ENCODE measurements around the gene PANX2. TPM values are rescaled to one million over a fixed set of nuclear protein-coding genes. Genes with fewer than 3 reads are reported as not detected.

Gene PANX2
- total and polyA plus RNA-seq, 2 of the 13 experiments (the other 11 are each of a cell fraction or from before 2014, with no cell fraction given) = 0.15 to 1.1 TPM

DNA sequence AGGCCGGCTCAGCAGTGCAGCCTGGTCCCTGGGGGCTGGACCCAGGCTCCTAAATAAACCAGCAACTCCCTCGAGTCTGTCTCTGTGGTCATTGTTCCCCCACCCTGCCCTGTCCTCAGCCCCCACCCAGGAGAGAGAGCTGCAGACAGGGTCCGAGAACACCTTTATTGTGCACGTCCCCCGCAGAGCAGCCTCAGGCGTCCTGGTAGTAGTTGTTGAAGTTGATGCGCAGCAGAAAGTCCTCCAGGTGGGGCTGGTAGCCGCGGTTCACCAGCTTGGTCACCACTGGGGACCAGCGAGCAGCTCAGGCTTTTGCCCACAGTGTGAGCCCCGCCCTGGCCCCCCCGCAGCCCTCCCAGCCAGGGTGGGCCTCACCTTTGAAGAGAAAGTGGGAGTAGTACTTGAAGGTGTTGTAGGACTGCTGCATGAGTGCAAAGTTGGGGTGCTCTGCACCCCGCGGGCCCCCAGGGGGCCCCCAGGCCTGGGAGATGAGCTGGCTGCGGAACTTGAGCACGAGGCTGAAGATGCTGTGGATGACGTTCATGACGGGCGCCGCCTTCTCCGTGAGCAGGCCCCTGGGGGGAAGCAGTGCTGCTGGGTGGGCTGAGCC, 47.1 kb downstream of the PANX2 start:
- no peak for FAIRE-seq
- no peak overlapping the region for H3K27ac ChIP-seq (ENCODE audit: extremely low read length, insufficient read depth, low read length)
- CTCF ChIA-PET (ENCODE audit: low intra/inter-chr PET ratio, low total read pairs) = interaction anchor here (0.6 kb wide), 1 partner anchor 124 kb away, joined by 3 read pairs; no protein-coding TSS in a partner anchor
- ATAC-seq = no peak
- peaks cover 12% of the 10 kb centered on the region for H3K79me2 ChIP-seq (ENCODE audit: insufficient read depth, low read length)
- no peaks in the 10 kb centered on the region for H3K9me3 ChIP-seq (ENCODE audit: low read length)
- peaks cover 22 to 70% of the 10 kb centered on the region in 2 experiments; a peak in 4 of 5 replicates for H3K36me3 ChIP-seq (replicated peaks in 1 of 2; ENCODE audit: control insufficient read depth in 1 of 2, insufficient read depth in 2 of 2, low read length in 2 of 2)
- no peak for DNase-seq (ENCODE audit: low spot score)
- TF ChIP-seq RFX1 (IDR thresholded peaks at IDR 0.05) (no peak), RBM22 (optimal IDR thresholded peaks at IDR 0.05; ENCODE audit: low read length) (peak; percentile 71)
- TF ChIP-seq, protein P1, sequence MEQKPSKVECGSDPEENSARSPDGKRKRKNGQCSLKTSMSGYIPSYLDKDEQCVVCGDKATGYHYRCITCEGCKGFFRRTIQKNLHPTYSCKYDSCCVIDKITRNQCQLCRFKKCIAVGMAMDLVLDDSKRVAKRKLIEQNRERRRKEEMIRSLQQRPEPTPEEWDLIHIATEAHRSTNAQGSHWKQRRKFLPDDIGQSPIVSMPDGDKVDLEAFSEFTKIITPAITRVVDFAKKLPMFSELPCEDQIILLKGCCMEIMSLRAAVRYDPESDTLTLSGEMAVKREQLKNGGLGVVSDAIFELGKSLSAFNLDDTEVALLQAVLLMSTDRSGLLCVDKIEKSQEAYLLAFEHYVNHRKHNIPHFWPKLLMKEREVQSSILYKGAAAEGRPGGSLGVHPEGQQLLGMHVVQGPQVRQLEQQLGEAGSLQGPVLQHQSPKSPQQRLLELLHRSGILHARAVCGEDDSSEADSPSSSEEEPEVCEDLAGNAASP (CRISPR knock-in tag; IDR thresholded peaks at IDR 0.05; ENCODE audit: borderline replicate concordance) = no peak
- no peak overlapping the region for H3K4me2 ChIP-seq (ENCODE audit: low read depth, low read length)
- no peak overlapping the region for H2AFZ ChIP-seq (ENCODE audit: low read length)
- POLR2A ChIA-PET = interaction anchor here (1.3 kb wide), 1 partner anchor 33 kb away, joined by 3 read pairs; the partner anchor contains the start of gene HDAC10
- BruUV-seq (replicated peaks) = no TSS peak
- 96% methylated on average over 16 of the region's 21 CpGs for WGBS (ENCODE audit: low lambda C conversion rate)
- no peaks in the 10 kb centered on the region for H3K4me1 ChIP-seq (ENCODE audit: insufficient read depth, low read length)
- H3K9ac ChIP-seq (ENCODE audit: insufficient read depth, low read depth, low read length) = no peak overlapping the region
- H4K20me1 ChIP-seq (ENCODE audit: insufficient read depth, low read length) = peaks cover 5% of the 10 kb centered on the region; the same call in 1 of the 2 replicates
- in situ Hi-C loops (cut with HindIII; ENCODE audit: extremely low pct_ligation_motif_present, low pct_unique_long_range_greater_than_20kb) = no loop called here
- intact Hi-C loops (cut with micrococcal nuclease; ENCODE audit: unreplicated experiment) = no loop called here
- no peaks in the 10 kb centered on the region for H3K27me3 ChIP-seq (ENCODE audit: control insufficient read depth in 1 of 2, insufficient read depth in 2 of 2, low read length in 2 of 2)
- H3K4me3 ChIP-seq (replicated peaks in 1 of 3; ENCODE audit: insufficient read depth in 1 of 3, low read depth in 2 of 3, low read length in 3 of 3) = no peak overlapping the region

DNA sequence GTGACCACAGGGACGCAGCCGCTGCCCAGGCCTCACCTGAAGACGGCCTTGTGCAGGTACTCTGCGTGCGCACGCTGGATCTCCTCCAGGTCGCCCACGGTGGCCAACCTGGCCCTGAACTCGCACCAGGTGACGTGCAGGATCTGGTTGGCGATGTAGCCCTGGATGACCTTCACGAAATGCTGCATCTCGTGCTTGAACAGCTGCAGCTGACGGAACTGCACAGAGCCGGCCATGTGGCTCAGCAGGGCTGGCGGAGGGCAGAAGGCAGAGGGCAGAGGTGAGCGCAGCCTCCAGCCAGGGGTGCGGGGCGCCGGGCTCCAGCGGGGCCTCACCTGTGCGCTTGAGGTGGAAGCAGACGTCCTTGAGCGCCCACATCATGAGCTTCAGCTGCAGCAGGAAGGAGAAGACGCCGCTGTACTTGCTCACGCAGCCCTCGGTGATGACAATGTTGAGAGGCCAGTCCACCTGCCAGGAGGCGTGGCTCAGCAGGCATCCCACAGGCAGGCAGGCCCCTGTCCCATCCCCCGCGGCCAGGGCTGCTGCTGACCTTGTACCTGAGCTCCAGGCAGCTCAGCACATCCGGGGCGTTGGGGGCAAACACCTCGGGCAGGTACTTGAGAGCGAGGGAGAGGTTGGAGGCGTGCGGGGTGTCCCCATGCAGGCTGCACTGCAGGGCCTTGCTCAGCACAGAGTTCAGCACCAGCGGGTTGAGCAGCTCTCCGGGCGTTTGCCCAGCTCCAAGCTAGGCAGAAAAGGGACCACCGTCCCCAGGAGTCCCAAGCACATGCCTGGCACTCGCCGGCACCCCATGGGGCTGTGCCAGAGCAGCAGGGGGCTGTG, 47.8 kb downstream of the PANX2 start:
- Histone ChIP-seq H3K79me2 (ENCODE audit: insufficient read depth, low read length) (peaks cover 5% of the 10 kb centered on the region), H3K9me3 (ENCODE audit: low read length) (no peaks in the 10 kb centered on the region), H3K4me3 (replicated peaks in 1 of 3; ENCODE audit: insufficient read depth in 1 of 3, low read depth in 2 of 3, low read length in 3 of 3) (no peak overlapping the region), H3K4me1 (ENCODE audit: insufficient read depth, low read length) (no peaks in the 10 kb centered on the region), H3K27me3 (ENCODE audit: control insufficient read depth in 1 of 2, insufficient read depth in 2 of 2, low read length in 2 of 2) (no peaks in the 10 kb centered on the region), H2AFZ (ENCODE audit: low read length) (no peak overlapping the region), H3K36me3 (replicated peaks in 1 of 2; ENCODE audit: control insufficient read depth in 1 of 2, insufficient read depth in 2 of 2, low read length in 2 of 2) (peaks cover 23 to 69% of the 10 kb centered on the region in 2 experiments; a peak in 4 of 5 replicates), H3K27ac (ENCODE audit: extremely low read length, insufficient read depth, low read length) (no peak overlapping the region), H3K9ac (ENCODE audit: insufficient read depth, low read depth, low read length) (no peak overlapping the region), H4K20me1 (ENCODE audit: insufficient read depth, low read length) (peaks cover 5% of the 10 kb centered on the region; the same call in 1 of the 2 replicates), H3K4me2 (ENCODE audit: low read depth, low read length) (no peak overlapping the region)
- no TSS peak for BruUV-seq (replicated peaks)
- ATAC-seq = peak; percentile 11
- POLR2A ChIA-PET = interaction anchor here (1.3 kb wide), 1 partner anchor 32 kb away, joined by 3 read pairs; the partner anchor contains the start of gene HDAC10
- FAIRE-seq = no peak
- WGBS (ENCODE audit: low lambda C conversion rate) = 84% methylated on average over 10 of the region's 43 CpGs
- CTCF ChIA-PET (ENCODE audit: low intra/inter-chr PET ratio, low total read pairs) = interaction anchor here (0.6 kb wide), 1 partner anchor 123 kb away, joined by 3 read pairs; no protein-coding TSS in a partner anchor
- in situ Hi-C loops (cut with HindIII; ENCODE audit: extremely low pct_ligation_motif_present, low pct_unique_long_range_greater_than_20kb) = no loop called here
- intact Hi-C loops (cut with micrococcal nuclease; ENCODE audit: unreplicated experiment) = no loop called here
- no peak for DNase-seq (ENCODE audit: low spot score)
- TF ChIP-seq ZNF335 (CRISPR knock-in tag; IDR thresholded peaks at IDR 0.05) = no peak
- TF ChIP-seq HCFC1 (IDR thresholded peaks at IDR 0.05; ENCODE audit: low read depth, low read length) = no peak
- no peak for TF ChIP-seq ZNF484 (CRISPR knock-in tag; IDR thresholded peaks at IDR 0.05; ENCODE audit: borderline replicate concordance, low read depth)
- TF ChIP-seq, protein P2, sequence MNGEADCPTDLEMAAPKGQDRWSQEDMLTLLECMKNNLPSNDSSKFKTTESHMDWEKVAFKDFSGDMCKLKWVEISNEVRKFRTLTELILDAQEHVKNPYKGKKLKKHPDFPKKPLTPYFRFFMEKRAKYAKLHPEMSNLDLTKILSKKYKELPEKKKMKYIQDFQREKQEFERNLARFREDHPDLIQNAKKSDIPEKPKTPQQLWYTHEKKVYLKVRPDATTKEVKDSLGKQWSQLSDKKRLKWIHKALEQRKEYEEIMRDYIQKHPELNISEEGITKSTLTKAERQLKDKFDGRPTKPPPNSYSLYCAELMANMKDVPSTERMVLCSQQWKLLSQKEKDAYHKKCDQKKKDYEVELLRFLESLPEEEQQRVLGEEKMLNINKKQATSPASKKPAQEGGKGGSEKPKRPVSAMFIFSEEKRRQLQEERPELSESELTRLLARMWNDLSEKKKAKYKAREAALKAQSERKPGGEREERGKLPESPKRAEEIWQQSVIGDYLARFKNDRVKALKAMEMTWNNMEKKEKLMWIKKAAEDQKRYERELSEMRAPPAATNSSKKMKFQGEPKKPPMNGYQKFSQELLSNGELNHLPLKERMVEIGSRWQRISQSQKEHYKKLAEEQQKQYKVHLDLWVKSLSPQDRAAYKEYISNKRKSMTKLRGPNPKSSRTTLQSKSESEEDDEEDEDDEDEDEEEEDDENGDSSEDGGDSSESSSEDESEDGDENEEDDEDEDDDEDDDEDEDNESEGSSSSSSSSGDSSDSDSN (CRISPR knock-in tag; IDR thresholded peaks at IDR 0.05) = no peak
- TF ChIP-seq, protein P3, sequence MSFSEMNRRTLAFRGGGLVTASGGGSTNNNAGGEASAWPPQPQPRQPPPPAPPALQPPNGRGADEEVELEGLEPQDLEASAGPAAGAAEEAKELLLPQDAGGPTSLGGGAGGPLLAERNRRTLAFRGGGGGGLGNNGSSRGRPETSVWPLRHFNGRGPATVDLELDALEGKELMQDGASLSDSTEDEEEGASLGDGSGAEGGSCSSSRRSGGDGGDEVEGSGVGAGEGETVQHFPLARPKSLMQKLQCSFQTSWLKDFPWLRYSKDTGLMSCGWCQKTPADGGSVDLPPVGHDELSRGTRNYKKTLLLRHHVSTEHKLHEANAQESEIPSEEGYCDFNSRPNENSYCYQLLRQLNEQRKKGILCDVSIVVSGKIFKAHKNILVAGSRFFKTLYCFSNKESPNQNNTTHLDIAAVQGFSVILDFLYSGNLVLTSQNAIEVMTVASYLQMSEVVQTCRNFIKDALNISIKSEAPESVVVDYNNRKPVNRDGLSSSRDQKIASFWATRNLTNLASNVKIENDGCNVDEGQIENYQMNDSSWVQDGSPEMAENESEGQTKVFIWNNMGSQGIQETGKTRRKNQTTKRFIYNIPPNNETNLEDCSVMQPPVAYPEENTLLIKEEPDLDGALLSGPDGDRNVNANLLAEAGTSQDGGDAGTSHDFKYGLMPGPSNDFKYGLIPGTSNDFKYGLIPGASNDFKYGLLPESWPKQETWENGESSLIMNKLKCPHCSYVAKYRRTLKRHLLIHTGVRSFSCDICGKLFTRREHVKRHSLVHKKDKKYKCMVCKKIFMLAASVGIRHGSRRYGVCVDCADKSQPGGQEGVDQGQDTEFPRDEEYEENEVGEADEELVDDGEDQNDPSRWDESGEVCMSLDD (CRISPR knock-in tag; IDR thresholded peaks at IDR 0.05; ENCODE audit: borderline replicate concordance) = no peak
- no peak for TF ChIP-seq ZFP37 (CRISPR knock-in tag; IDR thresholded peaks at IDR 0.05; ENCODE audit: borderline replicate concordance)

Measured in HepG2 (cell line).